ENCODE data around the gene FAM241A.

Gene FAM241A

GRCh38 chr4:112231779-112232713 lies 86.8 kb downstream of the FAM241A start, which contains the start of gene AP1AR:
TSS of gene AP1AR (plus strand) at chr4:112231787. CDS start at chr4:112232092, 305 bp downstream.
- TF ChIP-seq, protein P1, sequence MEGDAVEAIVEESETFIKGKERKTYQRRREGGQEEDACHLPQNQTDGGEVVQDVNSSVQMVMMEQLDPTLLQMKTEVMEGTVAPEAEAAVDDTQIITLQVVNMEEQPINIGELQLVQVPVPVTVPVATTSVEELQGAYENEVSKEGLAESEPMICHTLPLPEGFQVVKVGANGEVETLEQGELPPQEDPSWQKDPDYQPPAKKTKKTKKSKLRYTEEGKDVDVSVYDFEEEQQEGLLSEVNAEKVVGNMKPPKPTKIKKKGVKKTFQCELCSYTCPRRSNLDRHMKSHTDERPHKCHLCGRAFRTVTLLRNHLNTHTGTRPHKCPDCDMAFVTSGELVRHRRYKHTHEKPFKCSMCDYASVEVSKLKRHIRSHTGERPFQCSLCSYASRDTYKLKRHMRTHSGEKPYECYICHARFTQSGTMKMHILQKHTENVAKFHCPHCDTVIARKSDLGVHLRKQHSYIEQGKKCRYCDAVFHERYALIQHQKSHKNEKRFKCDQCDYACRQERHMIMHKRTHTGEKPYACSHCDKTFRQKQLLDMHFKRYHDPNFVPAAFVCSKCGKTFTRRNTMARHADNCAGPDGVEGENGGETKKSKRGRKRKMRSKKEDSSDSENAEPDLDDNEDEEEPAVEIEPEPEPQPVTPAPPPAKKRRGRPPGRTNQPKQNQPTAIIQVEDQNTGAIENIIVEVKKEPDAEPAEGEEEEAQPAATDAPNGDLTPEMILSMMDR (IDR thresholded peaks at IDR 0.05): no peak
- peak within 1 kb of the TSS; percentile 88 for H3K4me3 ChIP-seq
- DNase-seq (ENCODE audit: low spot score): peak; percentile 91
- H3K27ac ChIP-seq: peak within 1 kb of the TSS; percentile 88 to 96

- DNase-seq (ENCODE audit: low spot score): no peak
- no peak overlapping the region for H3K27ac ChIP-seq
- H3K4me3 ChIP-seq: no peak overlapping the region
- TF ChIP-seq, protein P1 (IDR thresholded peaks at IDR 0.05): peak; percentile 32
Measured at GRCh38 chr4:112234952-112235609, 89.8 kb downstream of the FAM241A start.

DNA sequence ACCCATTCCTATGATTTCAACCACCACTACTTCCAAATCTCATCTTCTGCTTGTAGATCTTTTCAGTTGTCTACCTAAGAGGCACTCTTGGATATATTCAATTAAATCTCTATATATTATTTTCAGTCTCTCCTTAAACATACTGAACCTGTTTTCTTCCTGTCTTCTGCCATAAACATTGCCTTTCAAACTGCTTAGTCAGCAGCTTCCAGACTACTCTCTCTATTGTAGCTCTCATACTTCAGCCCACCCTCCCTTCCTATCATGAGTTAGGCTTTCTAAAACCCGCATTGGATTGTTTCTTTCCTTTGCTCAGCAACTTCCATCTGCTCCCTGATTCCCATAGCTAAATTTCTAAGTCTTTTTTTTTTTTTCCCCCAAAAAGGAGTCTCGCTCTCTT lies 90.8 kb downstream of the FAM241A start:
- TF ChIP-seq, protein P1 (IDR thresholded peaks at IDR 0.05): no peak
- Histone ChIP-seq H3K4me3 (no peak overlapping the region), H3K27ac (no peak overlapping the region)
- DNase-seq (ENCODE audit: low spot score): no peak

DNA sequence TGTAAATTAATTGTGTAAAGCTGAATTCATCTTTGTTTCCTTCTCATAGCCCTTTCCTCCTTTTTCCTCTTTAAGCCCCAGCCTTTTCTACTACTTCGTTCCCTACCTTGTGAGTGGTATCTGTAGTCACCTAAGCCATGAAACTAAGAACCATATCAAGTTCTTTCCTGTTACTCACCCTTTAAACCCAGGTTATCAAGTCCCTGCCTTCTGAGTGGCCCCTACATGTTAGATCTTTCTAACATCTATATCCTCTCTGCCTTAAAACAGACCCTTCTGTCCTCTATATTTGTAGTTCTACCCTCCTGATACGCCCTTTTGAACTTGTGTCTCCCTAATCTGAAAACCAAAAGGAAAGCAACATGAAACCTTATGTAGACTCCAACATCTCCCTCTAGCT lies 93.6 kb downstream of the FAM241A start:
- TF ChIP-seq, protein P1 (IDR thresholded peaks at IDR 0.05): no peak
- DNase-seq (ENCODE audit: low spot score): no peak
- Histone ChIP-seq H3K4me3 (no peak overlapping the region), H3K27ac (no peak overlapping the region)
